ENCODE data around the gene KRT79.
A peak's percentile ranks its signal among the peaks of the same experiment; 100 is the strongest.
"Not testable (repeated sequence)": the region's sequence is repeated elsewhere in the genome, so short reads cannot be mapped to it uniquely, and the experiment has no call there.

KRT79 gene

GRCh38 chr12:52860102-52860823, 26.2 kb upstream of the KRT79 start:
- DNase-seq: no peak
- no peak for ATAC-seq

DNA sequence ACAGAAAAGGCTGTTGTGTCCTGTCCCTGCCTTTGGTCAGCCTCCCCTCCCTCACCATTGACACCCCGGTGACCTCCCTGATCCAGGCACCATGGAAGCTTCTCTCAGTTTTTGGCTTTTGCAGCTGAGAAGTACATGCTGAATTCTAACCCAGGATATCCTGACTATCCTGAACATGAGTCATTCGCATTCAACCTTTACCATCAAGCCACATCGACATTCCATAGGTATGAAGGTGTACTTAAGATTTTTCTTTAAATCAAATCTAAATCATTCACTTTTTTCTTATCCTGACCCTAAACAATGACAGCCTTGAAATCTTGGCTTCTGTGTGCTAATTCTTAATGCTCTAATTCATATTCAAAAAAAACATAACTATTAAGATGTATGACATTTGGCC, 23.4 kb upstream of the KRT79 start:
- no peak for ATAC-seq
- DNase-seq: no peak

DNA sequence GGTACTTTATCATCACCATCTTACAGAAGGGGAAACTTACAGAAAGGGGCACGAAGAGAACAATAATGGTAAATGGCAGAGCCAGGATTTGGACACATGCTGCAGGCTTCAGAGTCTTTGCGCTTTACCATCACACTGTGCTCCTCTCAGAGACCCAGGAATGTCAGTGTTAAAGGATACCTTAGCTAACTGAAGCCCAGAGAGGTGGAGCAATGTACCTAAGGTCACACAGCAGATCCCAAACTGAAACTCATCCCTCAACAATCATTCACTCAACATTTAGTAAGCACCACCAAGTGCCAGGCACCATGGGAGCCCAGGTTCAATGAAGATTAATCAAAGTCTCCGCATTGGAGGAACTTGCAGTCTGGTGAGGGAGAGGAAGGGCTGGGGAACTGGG, 22.7 kb upstream of the KRT79 start:
- no peak for DNase-seq
- ATAC-seq: no peak

GRCh38 chr12:52856077-52856476, 22.0 kb upstream of the KRT79 start:
- ATAC-seq, DNase-seq: not testable (repeated sequence)

- ATAC-seq (no peak), DNase-seq (no peak)
These were observed 17.7 kb upstream of the KRT79 start for GRCh38 chr12:52851787-52852186.

GRCh38 chr12:52850681-52851080, 16.6 kb upstream of the KRT79 start:
- ATAC-seq (no peak), DNase-seq (no peak)

GRCh38 chr12:52849511-52849910, 15.4 kb upstream of the KRT79 start:
- ATAC-seq (no peak), DNase-seq (no peak)

DNA sequence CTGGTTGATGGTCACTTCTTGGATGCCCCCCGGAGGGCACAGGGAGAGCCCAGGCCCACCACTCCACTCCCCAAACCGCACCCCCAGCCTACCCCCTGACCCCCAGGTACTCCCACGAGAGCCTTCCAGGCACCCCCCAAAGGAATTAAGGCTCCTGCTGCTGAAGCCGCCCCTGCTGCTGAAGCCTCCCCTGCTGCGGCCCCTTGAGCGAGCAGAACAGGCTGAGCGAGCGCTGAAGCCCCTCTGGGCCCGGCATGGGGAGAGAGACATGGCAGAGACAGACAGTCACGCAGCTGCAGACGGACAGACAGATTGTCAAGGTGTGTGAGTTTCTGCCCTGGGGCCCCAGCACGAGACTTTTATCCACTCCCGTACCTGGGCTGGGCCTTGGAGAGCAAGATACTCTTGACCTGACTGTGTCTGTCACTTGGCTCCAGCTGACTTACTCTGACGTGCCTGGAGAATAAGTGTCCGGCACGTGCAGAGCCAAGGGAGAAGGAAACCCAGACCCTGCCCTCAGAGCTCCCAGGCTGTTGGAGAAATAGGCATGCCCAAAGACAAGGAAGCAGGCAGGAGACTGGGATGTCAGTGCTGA, 14.6 kb upstream of the KRT79 start, which contains the start of gene KRT78:
KRT78 (minus strand) TSS at position 334 of the 595 bp plus-strand sequence; CDS start at position 270, 64 bp downstream.
- ATAC-seq (no peak), DNase-seq (no peak)

GRCh38 chr12:52847335-52848102, 13.4 kb upstream of the KRT79 start:
- DNase-seq (peak; percentile 36), ATAC-seq (peak; percentile 62)

DNA sequence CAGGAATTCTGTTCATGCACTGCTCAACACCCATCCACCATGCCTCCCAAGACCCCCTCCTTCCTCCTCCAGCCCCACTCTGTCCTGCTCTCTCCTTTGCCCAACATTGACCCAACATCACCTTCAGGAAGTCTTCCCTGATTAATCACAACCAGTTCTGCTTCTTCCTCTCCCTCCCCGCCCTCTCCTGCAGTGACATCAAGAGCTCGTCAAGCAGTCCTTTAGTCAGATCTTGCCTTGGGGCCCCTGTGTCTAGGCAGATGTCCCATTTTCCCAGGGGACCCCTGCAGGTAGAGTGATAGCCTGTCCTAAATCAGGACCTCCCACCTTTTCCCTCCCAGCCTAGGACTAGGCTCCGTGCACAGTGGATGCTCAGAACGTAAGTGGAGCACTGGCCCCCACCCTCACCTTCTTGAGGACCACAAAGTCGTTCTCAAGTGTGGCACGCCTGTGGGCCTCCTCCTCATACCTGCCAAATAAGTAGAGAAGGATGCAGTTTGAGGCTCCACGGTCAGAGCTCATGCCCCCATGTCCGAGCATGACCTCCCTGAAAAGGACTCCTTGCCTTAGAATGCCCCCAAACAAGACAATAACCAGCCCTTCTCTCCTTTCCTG, 12.4 kb upstream of the KRT79 start:
- no peak for DNase-seq
- no peak for ATAC-seq

DNA sequence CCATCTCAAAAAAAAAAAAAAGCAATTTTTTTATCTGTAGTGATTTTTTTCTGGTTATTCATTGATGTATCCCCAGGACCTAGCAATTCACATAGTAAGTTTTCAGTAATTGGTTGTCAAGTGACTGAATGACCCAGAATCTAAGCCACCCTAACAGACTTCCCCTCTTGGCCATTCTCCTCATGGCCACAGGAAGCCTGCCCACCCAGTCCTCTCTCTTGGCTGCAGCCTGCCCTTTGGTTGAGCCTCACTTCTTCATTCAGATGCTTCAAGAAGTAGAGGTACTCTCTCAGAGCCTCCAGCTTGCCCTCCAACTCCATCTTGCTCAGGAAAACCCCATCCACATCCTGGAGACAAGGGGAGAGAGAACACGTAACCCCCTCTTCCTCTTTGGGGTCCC, 11.8 kb upstream of the KRT79 start:
- no peak for DNase-seq
- no peak for ATAC-seq

DNA sequence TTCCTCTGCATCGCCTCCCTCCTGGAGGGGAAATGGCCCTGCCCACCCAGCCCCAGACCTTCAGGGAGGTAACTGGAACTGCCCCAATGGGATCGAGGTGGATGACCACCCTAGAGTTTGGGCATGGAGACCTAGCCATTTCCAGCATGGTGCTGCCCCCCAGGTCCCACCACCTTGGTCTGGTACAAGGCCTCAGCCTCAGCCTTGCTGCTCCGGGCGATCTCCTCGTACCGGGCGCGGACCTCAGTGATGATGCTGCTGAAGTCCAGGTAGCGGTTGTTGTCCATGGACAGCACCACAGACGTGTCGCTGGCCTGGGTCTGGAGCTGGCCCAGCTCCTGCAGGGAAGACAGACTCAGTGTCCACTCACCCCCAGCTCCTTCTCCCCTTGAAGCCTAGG, 10.3 kb upstream of the KRT79 start:
- ATAC-seq (no peak), DNase-seq (no peak)

GRCh38 chr12:52839436-52840105, 5.5 kb upstream of the KRT79 start:
- DNase-seq (no peak), ATAC-seq (no peak)

GRCh38 chr12:52838609-52839435, 4.7 kb upstream of the KRT79 start:
- no peak for ATAC-seq
- DNase-seq: no peak

DNA sequence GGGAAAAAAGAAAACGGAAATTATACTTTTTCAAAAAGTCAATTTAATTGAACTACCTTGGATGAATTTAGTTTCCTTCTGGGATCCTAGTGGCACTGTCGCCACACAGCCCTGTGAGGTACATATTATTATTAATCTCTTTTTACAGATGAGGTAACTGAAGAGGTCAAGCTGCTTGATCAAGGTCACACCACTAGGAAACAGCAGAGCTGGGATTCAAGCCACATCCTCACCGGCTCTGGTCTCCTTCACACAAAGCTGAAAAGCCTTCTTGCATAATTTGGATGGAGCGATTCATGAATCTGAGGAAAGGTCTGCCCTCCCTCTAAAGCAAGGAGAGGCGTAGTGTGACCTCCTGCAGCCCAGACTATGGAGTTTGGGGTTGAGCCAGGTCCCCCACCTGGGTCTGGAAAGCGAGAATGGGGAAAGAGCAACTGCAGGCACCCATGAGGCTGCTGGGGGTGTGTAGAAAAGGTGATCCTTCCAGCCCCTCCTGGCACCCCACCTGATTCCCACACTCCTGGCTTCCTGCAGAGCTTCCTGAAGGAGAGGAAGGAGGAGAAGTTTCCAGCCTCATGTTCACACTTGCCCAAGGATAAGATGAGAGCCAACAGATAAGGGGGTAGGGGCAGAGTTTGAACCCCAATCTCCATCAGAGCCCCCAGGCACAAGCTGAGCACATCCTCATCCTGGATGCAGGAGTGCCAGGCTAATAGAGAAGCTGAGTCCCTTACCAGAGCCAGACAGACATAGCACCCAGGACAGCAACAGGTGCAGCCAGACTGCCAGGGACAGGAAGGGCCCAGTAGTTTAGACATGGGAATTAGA, 3.9 kb upstream of the KRT79 start:
- ATAC-seq (no peak), DNase-seq (no peak)

GRCh38 chr12:52837413-52837741, 3.3 kb upstream of the KRT79 start:
- DNase-seq (peak; percentile 23), ATAC-seq (peak; percentile 22)

DNA sequence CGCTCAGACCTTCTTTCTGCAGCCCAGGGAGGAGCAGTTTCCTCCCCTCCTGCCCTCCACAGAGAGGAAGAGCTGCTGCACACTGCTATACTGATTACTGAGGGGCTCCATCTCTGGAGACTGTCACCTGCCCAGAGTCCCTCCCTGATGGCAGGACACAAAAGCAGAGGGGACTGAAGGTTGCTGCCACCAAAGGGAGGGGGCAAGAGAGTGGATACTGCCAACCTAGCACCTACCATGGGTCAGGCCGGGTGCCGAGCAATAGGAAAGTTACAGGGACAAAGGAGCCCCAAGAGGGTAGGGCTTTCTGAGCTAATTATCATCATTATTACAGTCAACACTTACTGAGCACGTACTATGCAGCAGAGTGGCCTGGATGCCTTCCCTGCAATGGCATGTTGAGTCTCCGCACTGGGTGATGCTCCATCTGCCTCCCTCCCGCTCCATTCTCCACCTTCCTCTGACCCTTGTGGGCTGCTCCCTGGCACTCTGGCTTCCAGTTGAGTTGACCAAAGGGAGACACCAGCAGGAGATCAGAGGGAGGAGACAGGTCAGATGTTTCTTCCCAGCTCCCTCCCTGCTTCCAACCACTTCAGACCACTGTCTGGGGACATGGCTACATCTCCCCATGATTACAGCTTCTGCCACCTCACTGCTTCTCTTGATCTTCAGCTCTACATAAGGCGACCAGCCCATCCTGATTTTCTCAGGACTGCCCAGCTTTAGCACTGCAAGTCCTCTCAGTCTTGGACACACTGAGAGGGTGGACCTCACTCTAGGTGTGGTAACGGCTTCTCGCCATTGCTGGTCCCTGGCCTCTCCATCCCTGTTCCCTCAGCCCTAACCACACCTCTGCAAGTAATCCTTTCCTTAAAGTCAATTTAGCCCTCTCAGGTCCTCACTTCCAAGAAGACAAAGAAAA, 2.6 kb upstream of the KRT79 start:
- no peak for ATAC-seq

GRCh38 chr12:52836042-52836466, 1.9 kb upstream of the KRT79 start:
- DNase-seq (peak; percentile 82), ATAC-seq (peak; percentile 94)

More for the DNA sequence above, 2.6 kb upstream of the KRT79 start:
- no peak for DNase-seq
